SK-N-SH (cell line): Measurements from ENCODE around the gene NSD1.

ENCODE experiments used
- CTCF ChIP-seq: fragments of 200-600 bp; sonication (generic); IDR thresholded peaks from 2 replicates; pipeline ENCODE4 v1.6.1; 2017; ENCODE audit warnings: antibody characterized with exemption, mild to moderate bottlenecking, moderate library complexity
- EZH2phosphoT487 ChIP-seq: fragments of 200-600 bp; sonication (generic); IDR thresholded peaks from 2 replicates; pipeline ENCODE4 v1.6.1; 2017; ENCODE audit warnings: low read depth, mixed run types, mild to moderate bottlenecking, antibody characterized with exemption, moderate library complexity, borderline replicate concordance
- FOSL2 ChIP-seq: IDR thresholded peaks from 2 replicates; pipeline ENCODE4 v1.4.0; 2012; ENCODE audit warnings: low read depth, mild to moderate bottlenecking, moderate library complexity, borderline replicate concordance
- GABPA ChIP-seq: IDR thresholded peaks from 2 replicates; pipeline ENCODE4 v1.4.0; 2012; ENCODE audit warnings: low read depth, mild to moderate bottlenecking
- MAX ChIP-seq: IDR thresholded peaks from 2 replicates; pipeline ENCODE4 v1.4.0; 2012; ENCODE audit warnings: low read depth
- POLR2AphosphoS5 ChIP-seq: IDR thresholded peaks from 2 replicates; pipeline ENCODE4 v1.6.1; 2012; ENCODE audit warnings: low read depth, low read length
- RFX5 ChIP-seq: IDR thresholded peaks from 2 replicates; pipeline ENCODE4 v1.6.1; 2012; ENCODE audit warnings: mild to moderate bottlenecking, improper control_type of control experiment, low read length

GRCh38 chr5:177265395-177265794 lies 131.8 kb downstream of the NSD1 start:
- no peak for TF ChIP-seq FOSL2
- no peak for TF ChIP-seq CTCF
- TF ChIP-seq GABPA: no peak
- no peak for TF ChIP-seq RFX5
- TF ChIP-seq EZH2phosphoT487: no peak
- TF ChIP-seq POLR2AphosphoS5: no peak
- no peak for TF ChIP-seq MAX
